ENCODE measurements around the gene TMEM232. TPM values are rescaled to one million over a fixed set of nuclear protein-coding genes. Genes with fewer than 3 reads are reported as not detected.

The TMEM232 gene
- total and polyA plus RNA-seq, 9 of the 15 experiments (the other 6 are each of a cell fraction or from before 2014, with no cell fraction given): 0.09 to 2.2 (median 0.41) TPM

DNA sequence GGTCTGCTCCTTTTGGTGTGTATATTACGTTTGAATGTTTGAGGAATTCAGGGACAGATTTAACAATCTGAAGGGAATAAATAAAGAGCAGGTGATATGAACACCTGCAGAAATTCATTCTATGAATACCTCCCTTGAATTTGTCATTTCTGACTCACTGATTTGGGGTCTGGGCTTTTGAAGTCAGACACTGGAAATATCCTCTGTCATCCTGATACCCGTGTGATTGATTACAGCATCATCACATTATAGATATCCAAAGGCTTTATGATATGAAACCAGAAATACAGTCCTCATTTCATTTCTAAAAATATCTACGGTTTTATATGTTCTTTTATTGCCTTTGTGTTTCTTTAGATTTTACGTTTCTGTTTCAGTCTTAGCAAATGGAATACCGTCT is 68.5 kb downstream of the TMEM232 start:
- in situ Hi-C loops (cut with MboI) (no loop called here), intact Hi-C loops (cut with micrococcal nuclease) (no loop called here)
- no TSS peak for BruUV-seq (replicated peaks)
- FAIRE-seq (no peak), ATAC-seq (no peak), DNase-seq (ENCODE audit: extremely low read depth in 1 of 4, low spot score in 3 of 4) (no peak)
- H3K9ac ChIP-seq (ENCODE audit: insufficient read depth in 1 of 2, low read depth in 2 of 2, low read length in 2 of 2): no peak overlapping the region
- POLR2A ChIA-PET: no interaction called here
- no peak overlapping the region for H3K4me3 ChIP-seq
- no peak overlapping the region for H3K27ac ChIP-seq (ENCODE audit: extremely low read depth, low read depth, low read length)
- no peak overlapping the region for H2AFZ ChIP-seq (ENCODE audit: low read depth, low read length)
- WGBS (ENCODE audit: insufficient coverage, low coverage, missing lambda C conversion rate): 2% methylated on average over 5 of the region's 5 CpGs
- H4K20me1 ChIP-seq (replicated peaks; ENCODE audit: control insufficient read depth, insufficient read depth, low read length): no peaks in the 10 kb centered on the region
- no peaks in the 10 kb centered on the region for H3K9me1 ChIP-seq (ENCODE audit: control insufficient read depth, insufficient read depth, low read length)
- no peaks in the 10 kb centered on the region for H3K79me2 ChIP-seq (ENCODE audit: control insufficient read depth, insufficient read depth, low read length)
- no peaks in the 10 kb centered on the region for H3K4me1 ChIP-seq (replicated peaks in 1 of 2; ENCODE audit: control insufficient read depth in 2 of 2, insufficient read depth in 2 of 2, low read length in 2 of 2)
- CTCF ChIA-PET (ENCODE audit: low intra/inter-chr PET ratio): no interaction called here
- H3K4me2 ChIP-seq (ENCODE audit: insufficient read depth, low read length): no peak overlapping the region
- no peaks in the 10 kb centered on the region for H3K27me3 ChIP-seq (ENCODE audit: control insufficient read depth in 2 of 2, insufficient read depth in 2 of 2, low read length in 2 of 2)
- H3K36me3 ChIP-seq (ENCODE audit: control insufficient read depth, insufficient read depth, low read length): no peaks in the 10 kb centered on the region
- H3K9me3 ChIP-seq (replicated peaks; ENCODE audit: control insufficient read depth, insufficient read depth, low read depth, low read length): no peaks in the 10 kb centered on the region
- no peak for TF ChIP-seq ID3 (CRISPR knock-in tag; IDR thresholded peaks at IDR 0.05)
- TF ChIP-seq ID3 (tag; IDR thresholded peaks at IDR 0.05): no peak
- no peak for TF ChIP-seq SP1 (CRISPR knock-in tag; IDR thresholded peaks at IDR 0.05)
- TF ChIP-seq FOXK2 (conservative IDR thresholded peaks at IDR 0.05 in 1 of 2, IDR thresholded peaks at IDR 0.05 in 1 of 2; ENCODE audit: low read depth in 2 of 2): no peak
- TF ChIP-seq TAF15 (IDR thresholded peaks at IDR 0.05; ENCODE audit: low read depth, low read length): no peak
- TF ChIP-seq, protein P1, sequence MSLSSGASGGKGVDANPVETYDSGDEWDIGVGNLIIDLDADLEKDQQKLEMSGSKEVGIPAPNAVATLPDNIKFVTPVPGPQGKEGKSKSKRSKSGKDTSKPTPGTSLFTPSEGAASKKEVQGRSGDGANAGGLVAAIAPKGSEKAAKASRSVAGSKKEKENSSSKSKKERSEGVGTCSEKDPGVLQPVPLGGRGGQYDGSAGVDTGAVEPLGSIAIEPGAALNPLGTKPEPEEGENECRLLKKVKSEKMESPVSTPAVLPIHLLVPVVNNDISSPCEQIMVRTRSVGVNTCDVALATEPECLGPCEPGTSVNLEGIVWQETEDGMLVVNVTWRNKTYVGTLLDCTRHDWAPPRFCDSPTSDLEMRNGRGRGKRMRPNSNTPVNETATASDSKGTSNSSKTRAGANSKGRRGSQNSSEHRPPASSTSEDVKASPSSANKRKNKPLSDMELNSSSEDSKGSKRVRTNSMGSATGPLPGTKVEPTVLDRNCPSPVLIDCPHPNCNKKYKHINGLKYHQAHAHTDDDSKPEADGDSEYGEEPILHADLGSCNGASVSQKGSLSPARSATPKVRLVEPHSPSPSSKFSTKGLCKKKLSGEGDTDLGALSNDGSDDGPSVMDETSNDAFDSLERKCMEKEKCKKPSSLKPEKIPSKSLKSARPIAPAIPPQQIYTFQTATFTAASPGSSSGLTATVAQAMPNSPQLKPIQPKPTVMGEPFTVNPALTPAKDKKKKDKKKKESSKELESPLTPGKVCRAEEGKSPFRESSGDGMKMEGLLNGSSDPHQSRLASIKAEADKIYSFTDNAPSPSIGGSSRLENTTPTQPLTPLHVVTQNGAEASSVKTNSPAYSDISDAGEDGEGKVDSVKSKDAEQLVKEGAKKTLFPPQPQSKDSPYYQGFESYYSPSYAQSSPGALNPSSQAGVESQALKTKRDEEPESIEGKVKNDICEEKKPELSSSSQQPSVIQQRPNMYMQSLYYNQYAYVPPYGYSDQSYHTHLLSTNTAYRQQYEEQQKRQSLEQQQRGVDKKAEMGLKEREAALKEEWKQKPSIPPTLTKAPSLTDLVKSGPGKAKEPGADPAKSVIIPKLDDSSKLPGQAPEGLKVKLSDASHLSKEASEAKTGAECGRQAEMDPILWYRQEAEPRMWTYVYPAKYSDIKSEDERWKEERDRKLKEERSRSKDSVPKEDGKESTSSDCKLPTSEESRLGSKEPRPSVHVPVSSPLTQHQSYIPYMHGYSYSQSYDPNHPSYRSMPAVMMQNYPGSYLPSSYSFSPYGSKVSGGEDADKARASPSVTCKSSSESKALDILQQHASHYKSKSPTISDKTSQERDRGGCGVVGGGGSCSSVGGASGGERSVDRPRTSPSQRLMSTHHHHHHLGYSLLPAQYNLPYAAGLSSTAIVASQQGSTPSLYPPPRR (CRISPR knock-in tag; IDR thresholded peaks at IDR 0.05; ENCODE audit: borderline replicate concordance): no peak
- no peak for TF ChIP-seq TEAD1 (CRISPR knock-in tag; IDR thresholded peaks at IDR 0.05)
